MM.1S (cell line): ENCODE data around the gene LARGE1.

Source experiments
- DNase-seq: peaks from one replicate; pipeline ENCODE4 v3.0.0-alpha.2; 2015
- H2AFZ ChIP-seq: fragments of 300-600 bp; sonication (generic); 2 replicates; pipeline ENCODE4 v1.6.0; 2016; ENCODE audit warnings: antibody characterized with exemption, low read length
- H3F3A ChIP-seq: fragments of 300-600 bp; sonication (generic); 2 replicates; pipeline ENCODE4 v1.6.1; 2016; ENCODE audit warnings: mild to moderate bottlenecking, antibody characterized with exemption, low read length, moderate library complexity, mixed read lengths; ENCODE audit not compliant: insufficient read depth
- H3K27ac ChIP-seq: fragments of 300-600 bp; sonication (generic); 2 replicates; pipeline ENCODE4 v1.5.1; 2016; ENCODE audit warnings: mild to moderate bottlenecking, low read length
- H3K27me3 ChIP-seq: fragments of 300-600 bp; sonication (generic); replicated peaks from 2 replicates; pipeline ENCODE4 v1.6.0; 2016; ENCODE audit warnings: low read length; ENCODE audit not compliant: insufficient read depth
- H3K36me3 ChIP-seq: fragments of 300-600 bp; sonication (generic); replicated peaks from 2 replicates; pipeline ENCODE4 v1.6.1; 2016; ENCODE audit warnings: mild to moderate bottlenecking, low read length, mixed read lengths; ENCODE audit not compliant: insufficient read depth
- H3K4me1 ChIP-seq: fragments of 300-600 bp; sonication (generic); 2 replicates; pipeline ENCODE4 v1.6.1; 2016; ENCODE audit warnings: low read length, mixed read lengths
- H3K4me2 ChIP-seq: fragments of 300-600 bp; sonication (generic); 2 replicates; pipeline ENCODE4 v1.6.0; 2016; ENCODE audit warnings: low read depth, low read length
- H3K4me3 ChIP-seq: fragments of 300-600 bp; sonication (generic); 2 replicates; pipeline ENCODE4 v1.5.1; 2016; ENCODE audit warnings: low read length, mixed read lengths
- H3K79me2 ChIP-seq: fragments of 300-600 bp; sonication (generic); 2 replicates; pipeline ENCODE4 v1.6.1; 2016; ENCODE audit warnings: mixed run types, low read length, mixed read lengths
- H3K9ac ChIP-seq: fragments of 300-600 bp; sonication (generic); 2 replicates; pipeline ENCODE4 v1.6.1; 2016; ENCODE audit warnings: low read length, mixed read lengths
- H3K9me2 ChIP-seq: fragments of 300-600 bp; sonication (generic); replicated peaks from 2 replicates; pipeline ENCODE4 v1.6.1; 2016; ENCODE audit warnings: mild to moderate bottlenecking, low read length, mixed read lengths; ENCODE audit not compliant: insufficient read depth
- H3K9me3 ChIP-seq: fragments of 300-600 bp; sonication (generic); replicated peaks from 2 replicates; pipeline ENCODE4 v1.6.1; 2016; ENCODE audit warnings: mild to moderate bottlenecking, low read length, mixed read lengths; ENCODE audit not compliant: insufficient read depth
- H4K20me1 ChIP-seq: fragments of 300-600 bp; sonication (generic); 2 replicates; pipeline ENCODE4 v1.6.1; 2016; ENCODE audit warnings: mild to moderate bottlenecking, low read length, moderate library complexity, mixed read lengths; ENCODE audit not compliant: insufficient read depth
- CTCF ChIP-seq: fragments of 300-600 bp; sonication (generic); IDR thresholded peaks from 2 replicates; pipeline ENCODE4 v1.5.1; 2016; ENCODE audit warnings: antibody characterized with exemption, low read length, mixed read lengths
- EZH2 ChIP-seq: fragments of 300-600 bp; sonication (generic); optimal IDR thresholded peaks from 2 replicates; pipeline ENCODE3; 2017; ENCODE audit warnings: low read depth, mild to moderate bottlenecking, antibody characterized with exemption, low read length, mixed read lengths
- EZH2phosphoT487 ChIP-seq: fragments of 300-600 bp; sonication (generic); IDR thresholded peaks from 2 replicates; pipeline ENCODE4 v1.6.1; 2018; ENCODE audit warnings: antibody characterized with exemption, low read length

The LARGE1 gene

GRCh38 chr22:33864723-33865130 is 55.5 kb downstream of the LARGE1 start:
- 0 out of 2 replicates have a peak, but pooled peaks cover under 1% of the 10 kb centered on the region for H4K20me1 ChIP-seq
- TF ChIP-seq EZH2phosphoT487 (no peak), CTCF (no peak), EZH2 (no peak)
- H3K36me3 ChIP-seq = no peaks in the 10 kb centered on the region
- no peak overlapping the region for H3K9ac ChIP-seq
- no peak for DNase-seq
- peak overlapping the region; percentile 9; the same call in 1 of the 2 replicates for H3K27ac ChIP-seq
- H3K4me2 ChIP-seq = peak overlapping the region; percentile 6; the same call in 1 of the 2 replicates
- no peaks in the 10 kb centered on the region for H3K9me2 ChIP-seq
- H2AFZ ChIP-seq = no peak overlapping the region
- H3K4me3 ChIP-seq = no peak overlapping the region
- no peaks in the 10 kb centered on the region for H3K27me3 ChIP-seq
- H3F3A ChIP-seq = no peaks in the 10 kb centered on the region; the same call in 1 of the 2 replicates
- peaks cover 95% of the 10 kb centered on the region for H3K79me2 ChIP-seq
- no peaks in the 10 kb centered on the region for H3K9me3 ChIP-seq
- peaks cover 17% of the 10 kb centered on the region for H3K4me1 ChIP-seq

- no peak for TF ChIP-seq CTCF
- no peak for TF ChIP-seq EZH2
- TF ChIP-seq EZH2phosphoT487 = no peak
- no peak overlapping the region for H3K9ac ChIP-seq
- H3K4me1 ChIP-seq = peaks cover 17% of the 10 kb centered on the region
Measured at GRCh38 chr22:33861216-33861875, 58.9 kb downstream of the LARGE1 start.

GRCh38 chr22:33860386-33860785 is 59.9 kb downstream of the LARGE1 start:
- peaks cover 95% of the 10 kb centered on the region for H3K79me2 ChIP-seq
- H4K20me1 ChIP-seq = no peaks in the 10 kb centered on the region
- no peak for DNase-seq
- no peak overlapping the region for H3K27ac ChIP-seq
- H3K4me3 ChIP-seq = no peak overlapping the region
- peaks cover 15% of the 10 kb centered on the region for H3K4me1 ChIP-seq
- no peaks in the 10 kb centered on the region for H3K9me3 ChIP-seq
- no peaks in the 10 kb centered on the region; the same call in 1 of the 2 replicates for H3F3A ChIP-seq
- no peak for TF ChIP-seq CTCF
- TF ChIP-seq EZH2 = no peak
- no peak for TF ChIP-seq EZH2phosphoT487
- no peaks in the 10 kb centered on the region for H3K9me2 ChIP-seq
- H3K4me2 ChIP-seq = no peak overlapping the region
- no peaks in the 10 kb centered on the region for H3K27me3 ChIP-seq
- no peaks in the 10 kb centered on the region for H3K36me3 ChIP-seq
- H2AFZ ChIP-seq = no peak overlapping the region
- no peak overlapping the region for H3K9ac ChIP-seq

More at GRCh38 chr22:33861216-33861875, 58.9 kb downstream of the LARGE1 start:
- peaks cover 93% of the 10 kb centered on the region for H3K79me2 ChIP-seq
- H3K9me2 ChIP-seq = no peaks in the 10 kb centered on the region
- H2AFZ ChIP-seq = no peak overlapping the region
- H3K27ac ChIP-seq = no peak overlapping the region
- no peaks in the 10 kb centered on the region for H3K9me3 ChIP-seq
- H3K27me3 ChIP-seq = no peaks in the 10 kb centered on the region
- no peak overlapping the region for H3K4me3 ChIP-seq
- H3K4me2 ChIP-seq = no peak overlapping the region
- no peaks in the 10 kb centered on the region; the same call in 1 of the 2 replicates for H3F3A ChIP-seq
- H4K20me1 ChIP-seq = no peaks in the 10 kb centered on the region
- no peak for DNase-seq
- H3K36me3 ChIP-seq = no peaks in the 10 kb centered on the region
